GM21723 (cell line): ENCODE data around the gene ZNF683.
A peak's percentile ranks its signal among the peaks of the same experiment; 100 is the strongest.
"Not testable (repeated sequence)": the region's sequence is repeated elsewhere in the genome, so short reads cannot be mapped to it uniquely, and the experiment has no call there.

ENCODE experiments used
- ATAC-seq: cut with Tn5 transposase; IDR thresholded peaks from one replicate; pipeline ENCODE4 v1.9.1; 2021; ENCODE audit warnings: mild to moderate bottlenecking, moderate library complexity; ENCODE audit not compliant: unreplicated experiment

ZNF683 gene

DNA sequence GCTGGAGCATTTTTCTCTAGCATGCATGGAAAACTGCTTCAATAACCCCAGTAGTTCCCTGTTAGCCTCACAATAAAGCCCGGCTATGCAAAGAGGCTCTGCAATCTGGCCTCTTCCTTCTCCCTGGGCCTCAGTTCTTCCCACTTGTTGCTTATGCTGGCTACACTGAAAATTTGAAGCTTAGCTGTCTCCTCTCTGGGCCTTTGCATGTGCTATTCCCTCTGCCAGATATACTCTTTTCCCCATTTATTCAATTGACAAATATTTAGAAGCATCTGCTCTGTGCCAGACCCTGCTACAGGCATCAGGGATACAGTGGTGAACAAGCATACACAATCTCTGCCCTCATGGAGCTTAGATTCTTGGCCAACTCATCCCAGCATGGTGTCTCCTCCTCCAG, 33.9 kb downstream of the ZNF683 start:
- no peak for ATAC-seq

DNA sequence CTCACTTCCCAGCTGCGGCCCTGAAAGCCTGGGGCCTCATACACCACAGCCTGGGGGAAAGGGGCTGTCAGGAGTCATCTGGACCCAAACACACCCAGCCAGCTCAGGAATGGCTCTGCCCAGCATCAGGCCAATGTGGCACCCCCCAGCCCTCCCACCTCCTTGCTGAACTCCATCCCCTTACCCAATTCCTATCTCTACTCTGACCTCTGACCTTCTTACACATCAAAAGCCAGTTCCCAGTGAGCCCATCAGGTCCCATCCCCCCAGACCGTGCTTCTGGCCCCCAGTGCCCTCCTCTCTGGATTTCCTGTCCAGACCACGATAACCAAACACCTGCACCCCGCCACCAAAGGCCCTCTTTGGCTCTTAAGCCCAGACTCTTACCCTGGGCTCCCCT, 34.9 kb downstream of the ZNF683 start:
- ATAC-seq, result no peak

DNA sequence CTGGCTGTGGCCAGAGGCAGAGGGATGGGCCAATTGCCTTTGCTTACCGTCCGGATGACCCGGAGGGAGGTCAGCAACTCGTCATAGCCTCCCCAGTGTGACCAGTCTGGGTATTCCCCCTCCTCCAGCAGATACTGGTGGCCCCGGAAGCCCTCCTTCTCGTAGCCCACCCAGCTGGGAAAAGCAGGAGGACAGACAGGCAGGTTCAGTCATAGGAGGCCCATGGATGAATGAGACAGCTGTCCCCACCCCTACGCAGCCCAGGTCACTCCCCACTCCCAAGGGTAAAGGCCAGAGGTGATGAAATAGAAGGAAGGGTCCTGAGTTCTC, 35.4 kb downstream of the ZNF683 start:
- ATAC-seq, result no peak

DNA sequence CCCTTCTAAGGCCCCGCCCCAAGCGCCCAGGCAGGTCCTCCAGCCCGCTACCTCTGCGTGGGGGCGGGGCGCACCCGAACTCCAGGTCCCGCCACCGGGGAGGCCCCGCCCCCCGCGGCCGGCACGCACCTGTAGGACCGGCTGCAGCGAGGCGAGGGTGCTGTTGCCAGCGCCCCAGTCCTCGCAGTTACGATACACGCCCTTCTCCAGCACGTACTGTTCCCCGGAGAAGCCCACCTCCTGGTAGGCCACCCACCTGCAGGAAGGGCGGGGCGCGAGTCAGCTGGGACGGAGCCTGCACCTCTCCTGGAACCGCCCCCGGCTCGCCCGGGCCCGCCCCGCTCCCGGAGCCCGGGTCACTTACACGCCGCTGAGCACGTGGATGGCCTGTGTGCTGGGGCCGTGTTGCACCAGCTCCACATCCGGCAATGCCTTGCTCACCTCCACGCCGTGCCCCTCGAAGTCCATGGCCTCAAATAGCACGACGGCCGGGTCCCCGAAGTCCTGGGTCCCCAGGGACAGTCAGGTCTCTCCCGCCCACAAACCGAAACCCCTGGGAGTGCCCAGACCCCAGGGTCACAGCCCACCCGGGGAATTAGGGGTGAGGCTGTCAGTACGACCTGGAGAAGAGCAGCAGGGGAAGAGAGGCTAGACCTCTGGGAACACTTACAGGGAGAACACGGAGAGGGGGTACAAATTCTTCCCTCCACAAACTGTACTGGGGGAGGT, 35.9 kb downstream of the ZNF683 start:
- peak; percentile 78 for ATAC-seq

DNA sequence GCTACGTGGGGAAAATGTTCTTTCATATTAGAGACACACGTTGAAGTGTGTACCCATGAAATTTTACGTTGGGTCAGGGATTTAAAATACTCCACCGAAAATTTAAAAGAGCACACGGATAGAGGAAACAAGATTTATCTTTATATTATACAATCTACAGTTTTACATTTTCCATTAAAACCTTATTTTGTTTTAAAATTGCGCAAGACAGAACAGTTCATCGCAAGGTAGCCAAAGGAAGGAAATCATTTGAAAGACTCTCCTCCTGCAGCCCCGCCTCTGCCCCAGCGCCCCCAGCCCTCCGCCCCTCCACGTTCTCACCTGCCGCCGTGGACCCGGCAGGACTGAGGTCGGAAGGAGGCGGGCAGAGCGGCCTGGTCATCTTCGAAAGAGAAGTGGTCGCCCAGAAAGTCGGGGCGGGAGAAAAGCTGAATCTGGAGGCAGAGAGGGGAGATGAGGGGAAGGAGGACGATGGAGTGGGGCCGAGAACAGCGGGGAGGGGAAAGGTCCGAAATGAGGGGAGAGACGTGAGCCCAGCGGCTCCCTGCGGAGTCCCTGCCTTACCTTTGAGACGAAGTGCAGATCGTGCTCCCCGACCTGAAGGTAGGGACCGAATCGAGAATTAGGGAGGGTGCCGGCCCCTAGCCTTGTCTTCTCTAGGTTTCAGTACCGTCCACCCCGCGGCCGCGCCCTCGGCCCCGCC, 36.6 kb downstream of the ZNF683 start:
- no peak for ATAC-seq

DNA sequence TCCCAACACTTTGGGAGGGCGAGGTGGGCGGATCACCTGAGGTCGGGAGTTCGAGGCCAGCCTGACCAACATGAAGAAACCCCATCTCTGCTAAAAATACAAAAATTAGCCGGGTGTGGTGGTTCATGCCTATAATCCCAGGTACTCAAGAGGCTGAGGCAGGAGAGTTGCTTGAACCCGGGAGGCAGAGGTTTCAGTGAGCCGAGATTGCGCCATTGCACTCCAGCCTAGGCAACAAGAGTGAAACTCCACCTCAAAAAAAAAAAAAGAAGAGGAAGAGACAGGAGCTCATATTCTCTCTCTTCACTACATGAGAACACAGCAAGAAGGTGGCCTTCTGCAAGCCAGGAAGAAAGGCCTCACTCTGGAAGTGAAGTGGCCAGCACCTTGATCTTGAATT, 39.2 kb downstream of the ZNF683 start:
- ATAC-seq, result not testable (repeated sequence)

DNA sequence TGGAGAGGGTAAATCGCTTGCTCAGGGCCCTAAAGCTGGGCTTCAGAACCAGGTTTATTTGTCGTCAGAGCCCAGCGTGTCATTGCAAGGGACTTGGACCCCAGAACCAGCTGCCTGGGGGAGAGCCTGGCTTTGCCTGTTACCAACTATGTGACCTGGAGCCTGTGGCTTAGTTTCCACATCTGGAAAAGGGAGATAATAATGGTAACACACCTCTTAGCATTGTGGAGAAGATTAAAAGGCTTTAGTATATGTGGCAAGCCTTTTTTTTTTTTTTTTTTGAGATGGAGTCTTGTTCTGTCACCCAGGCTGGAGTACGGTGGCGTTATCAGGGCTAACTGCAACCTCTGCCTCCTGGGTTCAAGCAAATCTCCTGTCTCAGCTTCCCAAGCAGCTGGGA, 42.3 kb downstream of the ZNF683 start:
- no peak for ATAC-seq

DNA sequence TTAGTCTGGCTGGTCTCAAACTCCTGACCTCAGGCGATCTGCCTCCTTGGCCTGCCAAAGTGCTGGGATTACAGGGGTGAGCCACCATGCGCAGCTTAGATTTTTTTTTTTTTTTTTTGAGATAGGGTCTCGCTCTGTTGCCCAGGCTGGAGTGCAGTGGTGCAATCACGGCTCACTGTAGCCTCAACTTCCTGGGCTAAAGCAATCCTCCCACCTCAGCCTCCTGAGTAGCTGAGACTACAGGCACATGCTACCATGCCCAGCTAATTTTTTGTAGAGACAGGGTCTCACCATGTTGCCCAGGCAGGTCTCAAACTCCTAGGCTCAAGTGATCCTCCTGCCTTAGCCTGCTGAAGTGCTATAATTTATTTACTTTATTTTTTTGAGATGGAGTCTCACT, 43.2 kb downstream of the ZNF683 start:
- ATAC-seq, result not testable (repeated sequence)

DNA sequence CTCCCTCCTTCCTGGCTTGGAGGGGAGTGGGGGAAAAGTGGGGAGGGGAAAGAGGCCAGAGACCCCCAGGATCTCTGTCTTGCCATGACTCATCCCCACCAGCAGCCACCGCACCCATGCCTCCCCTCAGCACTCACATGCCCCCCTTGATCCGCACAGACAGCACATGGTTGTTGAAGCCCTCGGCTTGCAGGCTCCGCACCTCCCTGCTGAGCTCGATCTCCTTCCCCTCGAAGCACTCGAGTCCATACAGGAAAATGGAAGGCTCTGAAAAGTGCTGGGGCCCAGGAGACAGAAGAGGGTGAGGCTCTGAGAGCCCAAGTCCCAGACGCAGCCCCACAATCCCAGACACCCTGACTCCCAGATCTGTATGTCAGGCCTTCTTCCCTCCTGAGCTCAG, 44.0 kb downstream of the ZNF683 start:
- no peak for ATAC-seq

DNA sequence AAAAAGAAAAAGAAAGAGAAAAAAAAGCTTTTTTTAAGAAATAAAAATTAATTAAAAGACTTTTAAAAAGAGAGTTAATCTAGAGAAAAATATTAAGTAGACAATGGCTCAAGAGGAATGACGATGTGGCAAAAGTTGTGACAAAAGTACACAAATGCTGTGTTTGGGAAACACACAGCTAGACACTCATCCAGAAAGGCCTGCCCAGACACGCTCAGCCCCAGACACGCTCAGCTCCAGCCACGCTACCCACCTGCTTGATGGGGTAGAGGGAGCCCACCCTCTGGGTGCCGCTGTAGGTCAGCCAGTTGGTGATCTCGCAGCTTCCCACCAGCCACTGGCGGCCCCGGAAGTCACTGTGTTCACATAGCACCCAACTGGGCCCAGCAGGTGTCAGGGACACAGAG, 44.6 kb downstream of the ZNF683 start:
- ATAC-seq, result no peak

DNA sequence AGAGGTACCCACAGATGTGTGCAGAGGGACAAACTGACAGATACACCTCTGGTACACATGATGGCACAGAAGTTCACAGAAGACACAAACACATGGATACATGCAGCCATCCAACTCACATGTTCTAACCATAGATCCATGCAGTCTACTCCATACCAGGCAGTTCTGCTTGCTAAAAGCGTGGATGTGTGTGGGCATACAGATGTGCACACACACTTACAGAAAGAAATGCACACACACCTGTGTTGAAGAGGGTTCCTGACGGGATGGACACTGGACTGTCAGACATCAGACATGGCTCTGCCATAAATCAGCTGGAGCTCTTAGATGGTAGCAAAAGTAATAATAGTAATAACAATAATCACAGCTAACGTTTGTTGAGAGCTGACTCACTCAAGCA, 48.0 kb downstream of the ZNF683 start:
- no peak for ATAC-seq

DNA sequence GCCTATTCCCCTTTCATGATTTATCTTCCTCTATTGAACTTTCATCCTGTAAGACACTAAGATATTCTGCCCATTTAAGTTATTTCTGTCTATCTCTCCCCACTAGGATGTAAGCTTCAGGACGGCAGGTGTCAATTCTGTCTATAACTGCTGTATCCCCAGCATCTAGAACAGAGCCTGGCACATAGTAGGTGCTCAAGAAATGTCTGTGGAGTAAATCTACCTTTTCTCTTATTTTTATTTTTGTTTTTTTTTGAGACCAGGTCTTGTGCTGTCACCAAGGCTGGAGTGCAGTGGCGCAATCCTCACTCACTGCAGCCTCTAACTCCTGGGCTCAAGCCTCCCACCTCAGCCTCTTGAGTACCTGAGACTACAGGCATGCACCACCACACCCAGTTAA, 49.2 kb downstream of the ZNF683 start:
- no peak for ATAC-seq

DNA sequence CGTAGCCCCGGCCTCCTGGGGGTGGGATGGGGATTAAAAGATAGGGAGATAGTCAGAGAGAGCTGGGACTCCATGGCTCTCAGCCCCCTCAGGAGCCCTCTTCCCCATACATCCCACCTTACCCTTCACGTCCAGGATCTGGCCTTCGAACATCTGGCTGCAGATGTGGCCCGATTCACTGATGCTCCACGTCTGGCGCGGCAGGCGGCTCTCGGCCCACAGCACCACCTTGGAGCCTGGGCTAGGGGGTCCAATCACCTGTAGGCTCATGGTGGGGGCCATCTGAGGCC, 50.6 kb downstream of the ZNF683 start:
- ATAC-seq, result no peak

DNA sequence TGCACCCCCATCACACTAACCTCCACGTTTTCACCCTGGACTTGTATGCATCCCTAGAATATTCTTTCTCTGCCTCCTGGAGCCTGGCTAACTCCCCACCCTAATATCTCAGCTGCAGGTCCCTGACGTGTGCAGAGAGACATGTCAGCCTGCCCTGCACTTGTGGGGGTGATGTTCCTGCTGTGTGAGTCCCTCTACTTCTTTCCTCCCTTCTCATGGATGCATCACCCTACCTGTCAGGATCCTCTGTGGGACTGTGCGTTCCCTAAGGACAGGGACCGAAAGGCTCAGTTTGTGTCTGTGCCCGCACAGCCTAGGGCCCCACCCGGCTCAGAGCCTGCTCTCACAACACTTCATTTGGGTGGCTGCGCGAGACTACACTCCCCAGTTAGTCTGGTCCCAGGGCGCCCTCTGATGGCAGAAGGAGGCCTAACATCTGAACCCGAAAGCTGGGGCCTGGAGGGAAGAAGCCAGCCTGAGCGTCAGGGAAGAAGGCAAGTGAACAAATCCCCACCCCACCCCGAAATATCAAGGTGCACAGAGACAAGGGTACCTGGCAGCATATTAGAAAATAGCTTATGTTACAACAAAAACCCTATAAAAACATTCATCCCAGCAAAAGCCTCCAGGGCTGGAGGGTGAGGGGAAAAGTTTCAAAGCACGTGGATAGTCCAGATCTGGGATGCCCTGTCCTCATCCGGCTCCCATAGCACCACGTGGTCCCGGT, 51.1 kb downstream of the ZNF683 start:
- peak; percentile 39 for ATAC-seq

DNA sequence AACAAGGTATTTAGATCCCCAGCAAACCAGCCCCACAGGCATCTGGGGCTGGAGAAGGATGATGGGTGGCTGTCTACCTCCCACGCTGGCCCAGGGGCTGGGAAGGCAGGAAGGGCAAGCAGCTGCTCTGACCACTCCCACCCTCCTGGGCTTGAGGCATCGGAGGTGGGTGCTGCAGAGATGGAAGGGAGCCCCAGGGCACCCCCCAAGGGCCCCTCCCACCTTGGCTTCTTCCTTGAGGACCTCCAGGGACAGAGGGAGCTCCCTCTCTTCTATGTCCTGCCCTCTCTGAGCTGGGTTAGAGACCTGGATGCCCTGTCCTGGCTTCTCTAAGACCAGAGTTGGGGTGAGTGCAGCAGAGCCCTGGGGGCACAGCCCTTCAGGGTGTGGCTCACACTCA, 51.7 kb downstream of the ZNF683 start:
- no peak for ATAC-seq

DNA sequence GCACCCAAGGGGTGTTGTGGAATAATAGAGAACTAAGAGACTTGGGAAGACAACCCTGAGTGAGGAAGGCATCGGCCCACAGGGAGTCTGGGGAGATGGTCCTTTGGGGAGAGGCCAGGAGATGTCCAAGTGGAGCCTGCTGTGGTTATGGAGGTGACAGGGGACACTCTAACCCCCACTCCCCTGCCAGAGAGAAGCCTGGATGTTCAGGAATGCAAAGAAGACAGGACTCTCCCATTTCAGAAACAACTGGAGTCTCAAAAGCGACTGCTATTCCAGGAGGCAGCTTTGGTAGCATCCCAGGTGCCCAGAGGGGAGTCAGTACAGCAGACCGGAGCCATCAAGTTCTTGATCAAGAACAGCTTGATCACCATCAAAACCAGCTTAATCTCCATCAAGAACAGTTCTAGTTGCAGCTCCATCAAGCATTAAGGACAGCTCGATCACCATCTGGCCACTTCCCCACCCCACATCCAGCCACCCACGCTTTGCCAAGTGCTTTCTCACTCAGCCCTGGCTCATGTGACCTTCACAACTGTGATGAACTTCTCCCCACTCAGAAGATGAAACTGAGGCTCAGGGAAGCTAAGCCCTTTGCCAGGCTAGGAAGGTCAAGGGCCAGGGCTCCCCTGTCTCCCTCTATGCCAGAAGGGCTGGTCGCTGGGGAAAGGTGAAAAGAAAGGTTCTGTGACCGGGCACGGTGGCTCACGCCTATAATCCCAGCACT, 54.0 kb downstream of the ZNF683 start:
- ATAC-seq, result no peak

DNA sequence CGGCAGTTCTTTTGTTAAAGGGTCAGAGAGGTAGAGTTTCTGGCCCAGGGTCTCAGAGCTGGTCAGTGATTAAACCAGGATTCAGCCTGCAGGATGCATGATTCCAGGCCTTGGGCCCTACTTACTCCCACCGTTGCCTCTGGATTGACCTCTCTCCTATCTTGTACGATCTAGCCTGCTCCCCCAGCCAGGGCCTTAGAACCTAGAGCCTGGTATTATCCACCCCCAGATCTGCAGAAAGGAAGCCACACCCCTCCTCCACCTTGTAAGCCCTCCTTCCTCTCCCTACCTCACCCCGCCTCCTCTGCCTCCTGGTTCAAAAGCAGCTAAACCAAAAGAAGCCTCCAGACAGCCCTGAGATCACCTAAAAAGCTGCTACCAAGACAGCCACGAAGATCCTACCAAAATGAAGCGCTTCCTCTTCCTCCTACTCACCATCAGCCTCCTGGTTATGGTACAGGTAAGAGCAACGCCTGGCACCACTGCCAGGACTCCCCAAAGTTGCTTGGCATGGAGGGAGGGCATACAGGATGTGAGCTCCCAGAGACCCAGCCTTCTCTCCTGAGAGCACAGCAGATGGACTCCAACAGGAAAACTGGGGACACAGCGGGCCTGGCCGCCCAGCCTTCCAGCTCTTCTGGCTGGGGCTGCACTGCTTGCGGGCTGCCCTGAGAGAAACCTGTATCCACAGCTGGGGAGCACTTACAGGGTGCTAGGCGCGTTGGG, 54.8 kb downstream of the ZNF683 start, which contains the start of gene CD52:
Gene CD52, plus strand, starts transcription at position 347 of the 726 bp plus-strand sequence. Its CDS starts 60 bp downstream, at position 407.
- ATAC-seq, result peak; percentile 49

DNA sequence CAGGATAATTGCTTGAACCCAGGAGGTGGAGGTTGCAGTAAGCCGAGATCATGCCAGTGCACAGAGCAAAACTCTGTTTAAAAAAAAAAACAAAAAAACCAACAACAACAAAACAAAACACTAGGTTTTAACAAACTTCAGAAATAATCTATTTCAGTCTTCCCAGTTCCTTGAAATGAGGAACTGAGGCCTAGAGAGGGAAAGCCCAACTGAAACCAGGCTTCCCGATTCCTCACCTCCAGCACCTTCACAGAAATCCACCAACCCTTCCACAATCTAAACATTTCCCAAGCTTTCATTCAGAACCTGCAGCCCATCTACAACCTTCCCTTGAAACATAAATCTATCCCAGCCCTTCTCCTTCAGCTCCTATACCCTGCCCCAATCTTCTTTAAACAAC, 55.4 kb downstream of the ZNF683 start:
- ATAC-seq, result no peak

DNA sequence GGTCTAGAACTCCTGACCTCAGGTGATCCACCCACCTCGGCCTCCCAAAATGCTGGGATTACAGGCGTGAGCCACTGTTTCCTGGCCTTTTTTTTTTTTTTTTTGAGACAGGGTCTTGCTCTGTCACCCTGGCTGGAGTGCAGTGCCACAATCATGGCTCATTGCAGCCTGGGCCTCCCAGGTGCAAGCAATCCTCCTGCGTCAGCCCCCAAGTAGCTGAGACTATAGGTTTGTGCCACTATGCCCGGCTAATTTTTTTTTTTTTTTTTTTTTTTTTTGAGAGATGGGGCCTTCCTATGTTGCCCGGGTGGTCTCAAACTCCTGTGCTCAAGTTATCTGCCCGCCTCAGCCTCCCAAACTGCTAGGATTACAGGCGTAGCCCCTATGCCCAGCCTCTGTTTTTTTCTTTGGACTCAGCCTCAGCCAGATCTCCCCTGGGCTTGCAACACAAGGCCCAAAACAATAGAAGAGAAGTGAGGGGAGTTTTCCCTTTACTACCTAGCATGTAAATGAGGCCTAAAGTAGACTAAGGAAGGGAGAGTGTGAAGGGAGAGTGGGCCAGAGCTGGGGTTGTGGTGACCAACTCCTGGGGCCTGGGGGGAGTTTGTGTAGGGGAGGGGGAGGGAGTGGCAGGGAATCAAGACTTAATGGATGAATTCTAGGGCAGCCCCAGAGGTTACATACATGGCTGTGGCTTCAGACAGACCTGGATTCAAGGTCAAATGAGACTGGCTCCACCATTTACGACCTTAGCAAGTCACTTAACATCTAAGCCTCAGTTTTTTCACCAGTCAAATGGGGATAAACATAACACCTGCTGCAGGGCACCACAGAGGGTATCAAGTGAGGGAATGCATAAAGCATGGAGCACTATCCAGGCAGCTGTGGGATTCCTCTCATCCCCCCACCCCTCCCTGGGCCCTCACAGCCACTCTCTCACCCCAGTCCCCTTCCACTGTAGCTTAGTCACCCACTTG, 56.4 kb downstream of the ZNF683 start:
- ATAC-seq, result no peak

DNA sequence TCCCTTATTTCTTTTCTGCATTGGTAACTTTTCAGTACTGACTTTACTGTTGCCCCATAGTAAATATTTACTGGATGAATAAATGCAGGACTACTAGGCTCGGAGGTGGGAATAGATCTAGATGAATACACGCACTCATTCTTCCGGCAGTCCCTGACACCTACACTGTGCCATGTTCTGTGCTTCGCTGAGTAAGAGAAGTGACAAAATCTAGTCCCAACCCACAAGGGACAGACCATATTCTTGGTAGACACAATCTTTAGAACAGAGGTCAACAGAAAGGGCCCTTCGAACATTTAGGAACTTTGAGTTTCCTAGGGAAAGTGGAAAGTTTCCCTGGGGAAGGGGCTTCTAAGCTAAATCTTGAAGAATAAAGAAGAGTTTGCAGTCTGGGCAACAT, 58.0 kb downstream of the ZNF683 start:
- ATAC-seq, result no peak
